Breast epithelium (tissue), 3 donors: Measurements from ENCODE around the gene PYROXD2.
"Not testable (repeated sequence)": the region's sequence is repeated elsewhere in the genome, so short reads cannot be mapped to it uniquely, and the experiment has no call there.

ENCODE experiments used
- POLR2A ChIP-seq: fragments of 450-650 bp; IDR thresholded peaks from one replicate; pipeline ENCODE4 v1.6.1; 2016; ENCODE audit warnings: antibody characterized with exemption, mild to moderate bottlenecking, moderate library complexity
- POLR2AphosphoS5 ChIP-seq, 3 donors: sonication (generic); formaldehyde crosslinking; IDR thresholded peaks; one replicate each; pipeline ENCODE4 v1.6.1; 2017; ENCODE audit warnings: antibody characterized with exemption in 3 of 3
- TF ChIP-seq, protein P1 (sequence below), 3 donors: fragments of 450-650 bp; IDR thresholded peaks; one replicate each; pipeline ENCODE4 v1.5.1; 2016 to 2017; ENCODE audit warnings: antibody characterized with exemption in 3 of 3, mild to moderate bottlenecking in 3 of 3, moderate library complexity in 3 of 3

DNA sequence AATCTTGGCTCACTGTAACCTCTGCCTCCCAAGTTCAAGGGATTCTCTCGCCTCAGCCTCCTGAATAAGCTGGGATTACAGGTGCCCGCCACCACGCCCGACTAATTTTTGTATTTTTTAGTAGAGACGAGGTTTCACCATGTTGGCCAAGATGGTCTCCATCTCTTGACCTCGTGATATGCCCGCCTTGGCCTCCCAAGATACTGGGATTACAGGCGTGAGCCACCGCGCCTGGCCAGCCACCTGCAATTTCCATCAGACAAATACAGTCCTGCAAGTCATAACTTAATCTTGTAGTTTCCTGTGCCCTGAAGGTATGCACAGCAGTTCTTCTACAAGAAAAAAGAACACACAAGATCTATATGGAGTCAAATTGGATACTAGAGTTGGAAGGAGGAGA is 73.3 kb downstream of the PYROXD2 start:
- TF ChIP-seq, protein P1, sequence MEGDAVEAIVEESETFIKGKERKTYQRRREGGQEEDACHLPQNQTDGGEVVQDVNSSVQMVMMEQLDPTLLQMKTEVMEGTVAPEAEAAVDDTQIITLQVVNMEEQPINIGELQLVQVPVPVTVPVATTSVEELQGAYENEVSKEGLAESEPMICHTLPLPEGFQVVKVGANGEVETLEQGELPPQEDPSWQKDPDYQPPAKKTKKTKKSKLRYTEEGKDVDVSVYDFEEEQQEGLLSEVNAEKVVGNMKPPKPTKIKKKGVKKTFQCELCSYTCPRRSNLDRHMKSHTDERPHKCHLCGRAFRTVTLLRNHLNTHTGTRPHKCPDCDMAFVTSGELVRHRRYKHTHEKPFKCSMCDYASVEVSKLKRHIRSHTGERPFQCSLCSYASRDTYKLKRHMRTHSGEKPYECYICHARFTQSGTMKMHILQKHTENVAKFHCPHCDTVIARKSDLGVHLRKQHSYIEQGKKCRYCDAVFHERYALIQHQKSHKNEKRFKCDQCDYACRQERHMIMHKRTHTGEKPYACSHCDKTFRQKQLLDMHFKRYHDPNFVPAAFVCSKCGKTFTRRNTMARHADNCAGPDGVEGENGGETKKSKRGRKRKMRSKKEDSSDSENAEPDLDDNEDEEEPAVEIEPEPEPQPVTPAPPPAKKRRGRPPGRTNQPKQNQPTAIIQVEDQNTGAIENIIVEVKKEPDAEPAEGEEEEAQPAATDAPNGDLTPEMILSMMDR (IDR thresholded peaks at IDR 0.05): not testable (repeated sequence)
- TF ChIP-seq POLR2A; POLR2AphosphoS5 (IDR thresholded peaks at IDR 0.05): not testable (repeated sequence)
